ENCODE measurements around the gene ACADSB. TPM values are rescaled to one million over a fixed set of nuclear protein-coding genes. Genes with fewer than 3 reads are reported as not detected.

ACADSB gene
- total and polyA plus RNA-seq, 2 experiments from 2014 or later = 3.7 to 6.5 TPM

GRCh38 chr10:123027861-123028260, 19.1 kb downstream of the ACADSB start:
- ATAC-seq = no peak
- Mint-ChIP-seq H3K9me3 (no peaks in the 10 kb centered on the region), H3K27me3 (ENCODE audit: insufficient read depth, low read depth, poor library complexity) (peaks cover 3% of the 10 kb centered on the region)

GRCh38 chr10:123031124-123031523, 22.3 kb downstream of the ACADSB start:
- Histone ChIP-seq H3K27me3 (ENCODE audit: insufficient read depth) (no peaks in the 10 kb centered on the region), H3K4me3 (no peak overlapping the region), H3K4me1 (ENCODE audit: insufficient read depth) (peaks cover 13% of the 10 kb centered on the region), H3K4me2 (no peak overlapping the region), H3K79me2 (replicated peaks; ENCODE audit: insufficient read depth) (no peaks in the 10 kb centered on the region), H3K36me3 (ENCODE audit: insufficient read depth) (no peaks in the 10 kb centered on the region), H2AFZ (no peak overlapping the region), H3K9me2 (ENCODE audit: insufficient read depth) (no peaks in the 10 kb centered on the region), H3F3A (replicated peaks; ENCODE audit: low read depth) (no peaks in the 10 kb centered on the region), H3K27ac (ENCODE audit: low read depth) (no peak overlapping the region), H4K20me1 (replicated peaks; ENCODE audit: insufficient read depth) (no peaks in the 10 kb centered on the region)
- H3K27ac Mint-ChIP-seq = no peak overlapping the region
- H3K4me1 Mint-ChIP-seq = peaks cover 16% of the 10 kb centered on the region; the same call in 2 of the 3 replicates
- H3K9me3 Mint-ChIP-seq = no peaks in the 10 kb centered on the region
- ATAC-seq (no peak), DNase-seq (ENCODE audit: low spot score) (no peak)
- no peak for TF ChIP-seq ZNF331 (CRISPR knock-in tag; IDR thresholded peaks at IDR 0.05; ENCODE audit: low read depth)
- H3K36me3 Mint-ChIP-seq (ENCODE audit: low read depth) = peaks cover 9% of the 10 kb centered on the region; the same call in 1 of the 3 replicates
- H3K27me3 Mint-ChIP-seq (ENCODE audit: insufficient read depth, low read depth, poor library complexity) = no peaks in the 10 kb centered on the region
- H3K4me3 Mint-ChIP-seq = no peak overlapping the region

More at GRCh38 chr10:123027861-123028260, 19.1 kb downstream of the ACADSB start:
- Histone ChIP-seq H3F3A (replicated peaks; ENCODE audit: low read depth) (no peaks in the 10 kb centered on the region), H2AFZ (no peak overlapping the region), H3K9me2 (ENCODE audit: insufficient read depth) (0 out of 2 replicates have a peak, but pooled peaks cover 3% of the 10 kb centered on the region), H3K4me3 (no peak overlapping the region), H3K36me3 (ENCODE audit: insufficient read depth) (no peaks in the 10 kb centered on the region), H3K27ac (ENCODE audit: low read depth) (no peak overlapping the region), H4K20me1 (replicated peaks; ENCODE audit: insufficient read depth) (no peaks in the 10 kb centered on the region), H3K4me1 (ENCODE audit: insufficient read depth) (peaks cover 16% of the 10 kb centered on the region), H3K4me2 (no peak overlapping the region), H3K27me3 (ENCODE audit: insufficient read depth) (no peaks in the 10 kb centered on the region; the same call in 1 of the 2 replicates), H3K79me2 (replicated peaks; ENCODE audit: insufficient read depth) (no peaks in the 10 kb centered on the region)
- TF ChIP-seq CTCF (conservative IDR thresholded peaks at IDR 0.05; ENCODE audit: low read depth in 2 of 2) (no peak), EZH2phosphoT487 (IDR thresholded peaks at IDR 0.05; ENCODE audit: unreplicated experiment) (no peak), CREB1 (CRISPR knock-in tag; IDR thresholded peaks at IDR 0.05; ENCODE audit: low read depth) (no peak), ZNF114 (CRISPR knock-in tag; IDR thresholded peaks at IDR 0.05) (no peak), ETS1 (IDR thresholded peaks at IDR 0.05) (no peak), EZH2 (IDR thresholded peaks at IDR 0.05; ENCODE audit: low read depth, unreplicated experiment) (no peak), ZNF331 (CRISPR knock-in tag; IDR thresholded peaks at IDR 0.05; ENCODE audit: low read depth) (no peak)
- Mint-ChIP-seq H3K4me1 (peaks cover 28% of the 10 kb centered on the region), H3K4me3 (no peak overlapping the region), H3K36me3 (ENCODE audit: low read depth) (no peaks in the 10 kb centered on the region), H3K27ac (no peak overlapping the region)
- no peak for DNase-seq (ENCODE audit: low spot score)

GRCh38 chr10:123034332-123034731, 25.5 kb downstream of the ACADSB start:
- Histone ChIP-seq H2AFZ (no peak overlapping the region), H3K79me2 (replicated peaks; ENCODE audit: insufficient read depth) (no peaks in the 10 kb centered on the region), H3K9me2 (ENCODE audit: insufficient read depth) (no peaks in the 10 kb centered on the region), H3K27me3 (ENCODE audit: insufficient read depth) (no peaks in the 10 kb centered on the region), H3K4me1 (ENCODE audit: insufficient read depth) (peaks cover 9% of the 10 kb centered on the region; the same call in 1 of the 2 replicates), H3K4me2 (no peak overlapping the region), H3K36me3 (ENCODE audit: insufficient read depth) (no peaks in the 10 kb centered on the region), H3K27ac (ENCODE audit: low read depth) (no peak overlapping the region), H4K20me1 (replicated peaks; ENCODE audit: insufficient read depth) (no peaks in the 10 kb centered on the region), H3K4me3 (no peak overlapping the region), H3F3A (replicated peaks; ENCODE audit: low read depth) (no peaks in the 10 kb centered on the region; the same call in 1 of the 2 replicates)
- no peaks in the 10 kb centered on the region for H3K9me3 Mint-ChIP-seq
- H3K36me3 Mint-ChIP-seq (ENCODE audit: low read depth) = peaks cover 12% of the 10 kb centered on the region; the same call in 2 of the 3 replicates
- H3K27ac Mint-ChIP-seq = no peak overlapping the region
- no peak overlapping the region for H3K4me3 Mint-ChIP-seq
- H3K4me1 Mint-ChIP-seq = peaks cover 12% of the 10 kb centered on the region
- ATAC-seq = no peak
- DNase-seq (ENCODE audit: low spot score) = no peak
- peaks cover 4% of the 10 kb centered on the region for H3K27me3 Mint-ChIP-seq (ENCODE audit: insufficient read depth, low read depth, poor library complexity)
- TF ChIP-seq EZH2phosphoT487 (IDR thresholded peaks at IDR 0.05; ENCODE audit: unreplicated experiment) = no peak
- TF ChIP-seq ZNF331 (CRISPR knock-in tag; IDR thresholded peaks at IDR 0.05; ENCODE audit: low read depth) = no peak
- TF ChIP-seq CREB1 (CRISPR knock-in tag; IDR thresholded peaks at IDR 0.05; ENCODE audit: low read depth) = no peak
- no peak for TF ChIP-seq CTCF (conservative IDR thresholded peaks at IDR 0.05; ENCODE audit: low read depth in 2 of 2)
- no peak for TF ChIP-seq REST (IDR thresholded peaks at IDR 0.05; ENCODE audit: unreplicated experiment)
- TF ChIP-seq NANOG (IDR thresholded peaks at IDR 0.05; ENCODE audit: borderline replicate concordance) = no peak
